Stimulated activated CD4-positive, alpha-beta T cell treated with anti-CD3 and anti-CD28 coated beads, Interleukin-1b, Interleukin-23, amount 100 ng/mL, for 4 hours (primary cell): ENCODE measurements around the gene LKAAEAR1.
"Not testable (repeated sequence)": the region's sequence is repeated elsewhere in the genome, so short reads cannot be mapped to it uniquely, and the experiment has no call there.

Source experiments
- DNase-seq, 2 donors: peaks; one replicate each; pipeline ENCODE4 v3.0.0-alpha.2; 2020; ENCODE audit warnings: low read depth in 2 of 2

Gene LKAAEAR1, protein sequence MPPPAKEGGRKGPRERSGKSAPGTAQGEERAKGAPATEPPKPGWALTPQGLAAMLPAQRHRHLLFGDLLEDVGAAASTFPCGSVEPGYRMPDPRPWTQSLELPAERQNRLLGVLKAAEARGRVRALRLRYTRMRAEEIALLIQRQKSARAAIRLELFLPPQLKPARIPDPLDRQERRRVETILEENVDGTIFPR

DNA sequence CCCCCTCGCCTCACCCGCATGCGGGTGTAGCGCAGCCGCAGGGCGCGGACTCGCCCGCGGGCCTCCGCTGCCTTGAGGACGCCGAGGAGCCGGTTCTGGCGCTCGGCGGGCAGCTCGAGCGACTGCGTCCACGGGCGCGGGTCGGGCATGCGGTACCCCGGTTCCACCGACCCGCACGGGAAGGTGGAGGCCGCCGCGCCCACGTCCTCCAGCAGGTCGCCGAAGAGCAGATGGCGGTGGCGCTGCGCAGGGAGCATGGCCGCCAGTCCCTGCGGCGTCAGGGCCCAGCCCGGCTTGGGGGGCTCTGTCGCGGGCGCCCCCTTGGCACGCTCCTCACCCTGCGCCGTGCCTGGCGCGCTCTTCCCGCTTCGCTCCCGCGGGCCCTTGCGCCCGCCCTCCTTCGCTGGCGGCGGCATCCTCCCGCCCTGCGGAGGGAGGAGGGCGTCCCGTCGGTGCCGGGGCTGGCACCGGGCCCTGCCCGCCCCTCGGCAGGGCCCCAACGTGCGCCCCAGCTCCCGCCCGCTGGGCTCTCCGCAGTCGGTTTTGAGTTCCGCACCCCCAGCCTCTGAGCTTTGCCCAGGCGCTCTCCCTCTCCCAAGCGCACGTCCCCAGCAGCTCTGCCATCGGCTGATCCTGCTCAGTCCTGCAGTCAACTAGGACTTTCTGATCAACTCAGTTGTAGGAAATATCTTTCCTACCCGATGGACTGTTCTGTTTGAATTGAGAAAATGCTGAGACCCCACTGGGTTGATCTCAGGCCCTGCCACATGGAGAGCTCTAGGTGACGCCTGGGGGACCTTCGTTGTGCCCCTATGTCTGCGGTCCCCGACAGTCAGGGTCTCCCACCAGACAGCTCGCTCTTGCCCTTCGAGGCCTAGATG lies at the start of gene LKAAEAR1:
Gene LKAAEAR1, minus strand, starts transcription at position 595 of the 881 bp plus-strand sequence. Its CDS starts 179 bp downstream, at position 416.
- DNase-seq = no peak

DNA sequence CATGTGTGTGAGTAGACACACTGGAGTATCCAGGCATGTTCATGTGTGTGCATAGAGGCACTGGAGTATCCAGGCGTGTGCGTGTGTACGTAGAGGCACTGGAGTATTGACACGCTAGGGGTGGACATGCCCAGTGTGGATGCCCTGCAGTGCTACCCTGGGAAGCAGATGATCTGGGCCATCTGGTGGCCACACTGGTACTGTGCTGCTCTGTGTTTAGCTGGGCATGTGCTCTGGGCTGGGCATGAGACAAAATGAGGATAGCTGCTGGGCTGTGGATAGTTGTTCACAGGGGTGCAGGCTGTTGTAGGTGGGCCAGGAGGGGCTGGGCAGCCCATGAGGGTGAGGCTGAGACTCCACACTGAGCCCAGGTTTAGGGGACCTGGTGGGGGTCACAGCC lies 47.2 kb upstream of the LKAAEAR1 start:
- DNase-seq = no peak

DNA sequence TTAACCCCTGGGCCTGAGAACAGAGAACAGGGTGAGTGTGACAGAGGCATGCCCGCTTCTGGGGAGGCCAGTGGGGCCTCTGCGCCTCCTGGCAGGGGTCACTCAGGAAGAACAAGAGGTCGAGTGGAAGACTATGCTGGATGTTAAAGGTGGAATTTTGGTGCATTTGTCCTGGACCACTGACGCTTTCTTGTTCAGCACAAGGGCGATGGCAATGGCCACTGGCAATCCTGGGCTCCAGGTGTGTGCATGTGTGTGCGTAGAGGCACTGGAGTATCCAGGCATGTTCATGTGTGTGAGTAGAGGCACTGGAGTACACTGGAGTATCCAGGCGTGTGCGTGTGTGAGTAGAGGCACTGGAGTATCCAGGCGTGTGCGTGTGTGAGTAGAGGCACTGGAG lies 46.7 kb upstream of the LKAAEAR1 start:
- no peak for DNase-seq

DNA sequence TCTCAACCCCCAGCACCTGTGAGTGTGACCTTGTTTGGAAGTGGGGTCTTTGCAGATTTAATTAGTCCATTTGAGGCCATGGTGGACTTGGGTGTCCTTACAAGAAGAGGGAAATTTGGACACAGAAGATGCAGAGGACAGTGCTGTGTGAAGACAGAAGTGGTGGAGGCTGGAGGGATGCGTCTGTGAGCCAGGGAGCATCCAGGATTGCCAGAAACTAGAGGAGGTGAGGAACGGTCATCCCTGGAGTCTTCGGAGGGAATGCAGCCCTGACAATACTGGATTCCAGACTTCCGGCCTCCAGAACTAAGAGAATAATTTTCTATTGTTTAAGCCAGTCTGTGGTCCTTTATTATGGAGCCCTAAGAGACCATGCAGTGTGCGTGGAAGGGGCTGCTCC lies 46.1 kb upstream of the LKAAEAR1 start:
- DNase-seq = no peak

DNA sequence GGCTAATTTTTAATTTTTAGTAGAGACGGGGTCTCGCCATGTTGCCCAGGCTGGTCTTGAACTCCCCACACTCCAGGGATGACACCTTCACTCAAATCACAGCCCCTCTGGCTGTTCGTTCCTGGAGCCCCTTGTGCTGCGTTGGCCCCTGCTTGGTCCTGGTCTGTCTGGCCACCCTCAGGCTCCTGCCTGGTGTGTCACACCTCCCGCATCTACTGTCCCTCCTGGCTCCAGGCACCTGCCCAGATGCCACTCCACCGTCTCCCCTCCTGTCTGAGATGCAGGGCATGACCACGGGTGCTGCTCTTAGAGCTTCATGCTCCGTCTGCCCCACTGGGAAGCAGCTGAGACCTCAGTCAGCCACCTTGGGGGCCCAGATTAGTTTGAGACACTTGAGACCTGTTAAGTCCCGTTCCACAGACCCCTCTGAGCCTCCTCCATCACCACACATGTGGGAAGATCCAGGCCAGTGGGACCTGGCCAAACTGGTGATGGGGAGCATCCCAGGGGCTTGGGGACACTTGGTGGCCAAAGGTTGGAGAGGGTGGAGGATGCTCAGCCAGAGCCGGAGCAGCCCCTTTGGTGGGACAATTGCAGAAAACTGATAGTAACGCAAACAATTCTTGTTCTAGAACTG lies 45.1 kb upstream of the LKAAEAR1 start:
- no peak for DNase-seq

DNA sequence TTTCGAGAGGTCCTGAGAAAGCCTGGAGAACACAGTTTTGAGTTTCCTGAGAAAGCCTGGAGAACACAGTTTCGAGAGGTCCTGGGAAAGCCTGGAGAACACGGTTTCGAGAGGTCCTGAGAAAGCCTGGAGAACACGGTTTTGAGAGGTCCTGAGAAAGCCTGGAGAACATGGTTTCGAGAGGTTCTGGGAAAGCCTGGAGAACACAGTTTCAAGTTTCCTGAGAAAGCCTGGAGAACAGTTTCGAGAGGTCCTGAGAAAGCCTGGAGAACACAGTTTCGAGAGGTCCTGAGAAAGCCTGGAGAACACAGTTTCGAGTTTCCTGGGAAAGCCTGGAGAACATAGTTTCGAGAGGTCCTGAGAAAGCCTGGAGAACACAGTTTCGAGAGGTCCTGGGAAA lies 39.3 kb upstream of the LKAAEAR1 start:
- not testable (repeated sequence) for DNase-seq

DNA sequence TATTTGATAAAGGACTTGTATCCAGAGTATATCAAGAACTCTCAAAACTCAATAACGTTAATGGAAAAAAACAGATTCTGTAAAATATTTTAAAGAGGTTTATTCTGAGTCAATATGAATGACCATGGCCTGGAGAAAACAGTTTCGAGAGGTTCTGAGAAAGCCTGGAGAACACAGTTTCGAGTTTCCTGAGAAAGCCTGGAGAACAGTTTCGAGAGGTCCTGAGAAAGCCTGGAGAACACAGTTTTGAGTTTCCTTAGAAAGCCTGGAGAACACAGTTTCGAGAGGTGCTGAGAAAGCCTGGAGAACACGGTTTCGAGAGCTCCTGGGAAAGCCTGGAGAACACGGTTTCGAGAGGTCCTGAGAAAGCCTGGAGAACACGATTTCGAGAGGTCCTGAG lies 38.7 kb upstream of the LKAAEAR1 start:
- not testable (repeated sequence) for DNase-seq

DNA sequence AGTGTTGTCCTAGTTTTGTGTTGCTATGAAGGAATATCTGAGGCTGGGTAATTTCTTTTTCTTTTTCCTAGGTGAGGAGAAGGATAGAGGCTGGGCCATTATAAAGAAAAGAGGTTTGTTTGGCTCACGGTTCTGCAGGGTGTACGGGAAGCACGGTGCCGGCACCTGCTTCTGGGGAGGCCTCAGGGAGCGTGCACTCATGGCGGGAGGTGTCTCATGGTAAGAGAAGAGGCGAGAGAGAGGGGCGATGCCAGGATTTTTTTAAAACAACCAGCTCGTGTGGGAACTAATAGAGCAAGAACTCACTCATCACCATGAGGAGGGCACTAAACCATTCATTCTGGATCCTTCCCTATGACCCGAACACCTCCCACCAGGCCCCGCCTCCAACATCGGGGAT lies 37.4 kb upstream of the LKAAEAR1 start:
- no peak for DNase-seq

DNA sequence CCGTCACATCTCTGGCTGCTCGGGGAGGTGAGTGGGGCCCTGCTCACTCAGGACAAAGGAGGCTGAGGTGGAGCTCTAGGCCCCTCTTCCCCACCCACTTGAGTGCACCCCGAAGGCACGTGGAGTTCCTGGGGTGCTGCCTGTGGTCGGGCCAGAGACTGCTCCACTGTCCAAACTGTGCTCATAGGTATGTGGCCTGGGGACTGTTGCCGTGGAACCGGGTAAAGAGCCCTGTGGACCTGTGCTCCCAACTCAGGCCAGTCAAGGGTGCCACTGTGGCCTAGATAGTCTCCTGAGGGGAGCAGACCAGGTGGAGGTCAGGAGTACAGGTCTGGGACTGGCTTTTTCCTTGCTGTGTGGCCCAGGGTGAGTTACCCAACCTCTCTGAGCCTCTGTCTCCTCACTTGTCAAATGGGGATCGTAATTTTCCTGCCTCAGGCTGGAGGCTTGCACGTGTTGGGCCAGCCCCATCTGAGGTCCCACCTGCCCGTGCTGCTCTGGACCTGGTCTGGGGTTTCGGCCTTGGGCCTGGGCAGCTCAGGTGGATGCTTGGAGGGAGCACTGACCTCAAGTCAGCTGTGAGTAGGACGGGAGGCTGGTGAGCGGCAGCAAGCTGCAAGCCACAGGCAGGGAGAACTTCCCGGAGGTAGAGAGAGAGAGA lies 35.6 kb upstream of the LKAAEAR1 start:
- DNase-seq = no peak

DNA sequence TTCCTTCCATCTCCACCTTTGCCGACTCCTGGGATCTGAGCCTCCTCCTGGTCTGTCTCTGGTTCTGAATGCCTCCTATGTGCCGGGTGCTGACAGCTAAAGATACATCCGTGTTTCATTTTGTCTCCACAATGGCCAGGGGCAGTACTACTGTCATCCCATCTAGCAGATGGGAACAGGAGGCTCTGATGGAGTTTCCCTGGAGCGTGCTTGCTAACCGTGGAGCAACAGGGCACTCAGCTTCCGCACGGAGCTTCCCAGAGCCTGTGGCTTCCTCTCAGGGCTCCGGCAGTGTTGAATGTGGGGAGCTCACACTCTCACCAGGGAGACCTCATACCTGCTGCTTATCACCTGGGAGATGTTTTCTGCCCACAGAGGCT lies 35.1 kb upstream of the LKAAEAR1 start:
- DNase-seq = no peak

DNA sequence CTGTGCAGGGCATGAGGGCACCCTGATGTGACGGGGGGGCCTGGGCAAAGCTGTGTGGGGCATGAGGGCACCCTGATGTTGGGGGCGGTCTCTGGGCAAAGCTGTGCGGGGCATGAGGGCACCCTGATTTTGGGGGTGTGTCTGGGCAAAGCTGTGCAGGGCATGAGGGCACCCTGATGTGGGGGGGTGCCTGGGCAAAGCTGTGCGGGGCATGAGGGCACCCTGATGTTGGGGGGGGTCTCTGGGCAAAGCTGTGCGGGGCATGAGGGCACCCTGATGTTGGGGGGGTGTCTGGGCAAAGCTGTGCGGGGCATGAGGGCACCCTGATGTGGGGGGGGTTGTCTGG lies 33.2 kb upstream of the LKAAEAR1 start:
- not testable (repeated sequence) for DNase-seq

DNA sequence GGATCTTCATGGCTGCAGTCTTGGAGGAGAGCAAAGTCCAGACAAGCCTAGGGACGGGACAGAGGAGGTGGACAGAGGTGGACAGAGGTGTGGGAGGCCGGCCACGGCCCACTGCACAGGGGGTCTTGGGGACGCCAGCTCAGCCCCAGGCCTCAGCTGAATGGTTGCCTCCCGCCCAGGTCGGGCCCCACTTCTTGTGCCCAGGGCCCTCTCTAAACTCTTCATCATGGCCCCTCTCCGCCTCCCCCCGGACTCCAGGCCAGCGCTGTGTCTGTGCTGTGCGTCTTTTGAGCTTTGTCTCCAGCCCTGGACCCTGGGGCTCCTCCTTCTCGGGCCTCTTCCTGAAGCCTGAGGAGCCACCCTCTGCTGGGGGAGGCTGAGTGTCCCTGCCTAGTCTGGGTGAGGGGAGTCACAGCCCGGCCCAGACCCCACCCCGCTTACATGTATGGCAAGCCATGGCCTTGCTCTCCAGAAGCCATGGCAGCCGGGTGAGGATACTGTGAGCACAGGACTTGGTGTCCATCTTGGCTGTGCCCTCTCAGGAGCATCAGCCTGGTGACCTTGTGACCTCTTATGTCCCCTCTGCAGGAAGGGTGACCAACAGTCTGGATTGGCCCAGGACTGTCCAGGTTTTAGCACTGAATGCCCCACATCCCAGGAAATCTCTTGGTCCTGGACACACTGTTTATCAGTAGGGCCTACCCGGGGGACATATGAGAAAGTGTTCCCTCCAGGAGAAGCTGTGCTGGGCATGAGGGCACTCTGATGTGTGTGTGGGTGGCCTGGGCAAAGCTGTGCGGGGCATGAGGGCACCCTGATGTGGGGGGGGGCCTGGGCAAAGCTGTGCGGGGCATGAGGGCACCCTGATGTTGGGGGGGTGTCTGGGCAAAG lies 32.6 kb upstream of the LKAAEAR1 start:
- no peak for DNase-seq

DNA sequence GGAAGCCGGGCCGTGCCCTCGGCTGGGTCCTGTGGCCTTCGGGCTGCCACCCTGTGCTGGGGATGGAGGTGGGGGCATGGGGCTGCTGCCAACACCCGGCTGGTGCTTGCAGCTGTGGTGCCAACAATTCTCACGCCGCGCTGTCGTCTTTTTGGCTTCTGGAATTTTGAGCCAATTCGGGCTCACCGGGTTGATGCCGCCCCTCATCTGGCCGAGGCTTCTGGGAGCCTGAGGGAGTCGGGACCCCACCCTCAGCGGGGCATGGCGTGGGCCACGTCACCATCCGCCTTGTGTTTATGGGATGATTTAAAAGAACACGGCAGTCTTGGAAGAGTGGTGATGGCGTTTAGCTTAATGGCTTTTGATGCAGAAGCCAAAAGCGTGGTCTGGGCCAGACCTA lies 31.8 kb upstream of the LKAAEAR1 start:
- DNase-seq = no peak

DNA sequence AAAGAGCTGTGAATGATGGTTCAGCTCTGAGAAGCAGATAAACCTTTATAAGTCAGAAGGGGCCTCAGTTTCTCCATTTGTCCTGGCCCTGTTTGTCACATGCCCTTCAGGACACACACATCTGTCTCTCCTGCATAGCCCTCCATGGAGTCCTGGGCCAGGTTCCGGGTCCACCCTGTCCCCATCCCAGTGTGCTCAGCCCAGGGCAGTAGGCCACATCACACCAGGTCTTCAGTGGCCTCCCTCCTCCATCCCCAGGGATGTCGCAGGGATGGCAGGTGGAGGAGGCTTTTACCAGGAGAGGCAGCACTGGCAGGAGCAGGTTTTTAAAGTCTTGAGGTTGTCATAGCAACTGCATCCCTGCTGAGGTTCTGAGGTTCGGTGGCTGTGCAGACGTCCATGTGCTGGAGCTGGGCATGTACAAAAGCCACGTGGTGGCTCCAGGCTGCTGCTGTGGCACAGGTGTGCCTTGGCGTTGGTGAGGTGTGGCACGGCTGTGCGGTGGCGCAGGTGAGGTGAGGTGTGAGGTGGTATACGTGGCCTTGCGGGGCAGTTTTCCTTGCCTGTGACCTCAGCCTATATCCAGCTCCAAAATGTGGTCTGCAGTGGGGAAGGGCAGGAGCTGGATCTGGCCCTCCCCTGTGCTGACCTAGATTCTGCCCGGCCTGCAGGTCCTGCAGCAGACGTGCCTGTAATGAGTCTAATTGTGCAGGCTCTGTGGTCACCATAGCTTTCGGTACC lies 31.1 kb upstream of the LKAAEAR1 start:
- DNase-seq = no peak

DNA sequence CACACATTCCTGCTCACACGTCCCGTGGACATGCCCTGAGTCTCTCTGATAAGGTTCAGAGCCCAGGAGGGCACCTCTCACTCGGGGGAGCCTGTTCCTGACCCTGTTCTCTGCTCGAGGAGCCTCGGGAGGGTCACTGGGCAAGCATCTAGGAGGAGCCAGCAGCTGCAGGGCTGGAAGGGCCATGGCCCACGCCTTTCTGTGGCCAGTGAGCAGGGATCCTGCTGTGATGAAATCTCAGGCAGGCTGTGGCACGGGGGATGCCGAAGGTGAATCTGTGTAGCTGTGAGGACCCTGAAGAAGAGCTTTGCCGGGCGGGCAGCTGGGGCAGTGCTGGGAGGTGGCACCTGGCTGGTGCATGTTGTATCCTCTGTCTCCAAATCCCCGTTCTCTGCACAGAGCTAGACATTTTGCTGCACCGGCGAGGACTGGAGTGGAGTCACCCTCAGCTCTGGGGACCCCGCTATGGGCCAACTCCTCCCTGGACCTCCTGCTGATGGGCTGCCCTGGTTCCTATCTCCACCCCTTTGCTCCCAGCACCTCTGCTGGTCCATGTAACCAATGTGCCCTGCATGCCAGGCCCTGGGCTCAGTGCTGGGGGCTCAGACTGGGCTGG lies 30.3 kb upstream of the LKAAEAR1 start:
- no peak for DNase-seq

DNA sequence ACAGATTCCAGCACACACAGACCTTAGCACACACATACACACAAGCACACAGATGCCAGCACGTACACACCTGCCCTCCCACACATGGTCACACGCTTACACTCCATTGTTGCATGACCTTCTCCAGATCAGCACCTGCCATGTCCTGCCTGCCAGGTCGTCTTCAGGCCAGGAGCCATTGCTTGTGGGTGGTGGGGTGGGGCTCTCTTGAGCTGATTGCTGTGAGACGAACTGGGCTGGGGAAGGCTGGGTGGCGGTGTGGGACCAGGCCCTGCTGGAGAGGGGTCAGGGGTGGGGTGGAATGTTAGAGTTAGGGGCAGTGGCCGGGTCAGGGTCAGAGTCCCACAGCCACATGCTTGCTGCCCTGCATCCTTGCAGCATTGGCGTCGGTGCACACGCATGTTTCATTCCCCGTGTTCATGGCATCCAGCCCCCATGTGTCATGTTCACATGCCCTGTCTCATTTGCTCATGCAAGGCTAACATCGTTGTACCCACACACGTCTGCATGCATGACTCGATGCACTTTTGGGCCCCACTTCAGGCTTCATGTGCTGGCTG lies 29.7 kb upstream of the LKAAEAR1 start:
- no peak for DNase-seq

DNA sequence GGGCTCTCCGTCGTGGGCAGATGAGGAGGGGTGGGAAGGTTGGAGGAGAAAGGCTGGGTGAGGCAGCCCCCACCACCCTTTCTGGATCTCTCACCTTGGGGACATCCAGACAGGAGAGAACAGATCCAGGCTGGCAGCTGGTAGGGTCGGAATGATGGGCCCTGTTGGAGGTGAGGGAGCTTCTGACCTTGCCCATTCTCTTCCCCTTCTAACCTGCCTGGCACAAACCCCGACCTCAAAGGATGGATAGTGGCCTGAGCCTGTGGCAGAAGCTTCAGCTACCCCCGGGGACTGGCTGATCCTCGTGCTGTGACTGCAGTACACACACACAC lies 29.2 kb upstream of the LKAAEAR1 start:
- no peak for DNase-seq

DNA sequence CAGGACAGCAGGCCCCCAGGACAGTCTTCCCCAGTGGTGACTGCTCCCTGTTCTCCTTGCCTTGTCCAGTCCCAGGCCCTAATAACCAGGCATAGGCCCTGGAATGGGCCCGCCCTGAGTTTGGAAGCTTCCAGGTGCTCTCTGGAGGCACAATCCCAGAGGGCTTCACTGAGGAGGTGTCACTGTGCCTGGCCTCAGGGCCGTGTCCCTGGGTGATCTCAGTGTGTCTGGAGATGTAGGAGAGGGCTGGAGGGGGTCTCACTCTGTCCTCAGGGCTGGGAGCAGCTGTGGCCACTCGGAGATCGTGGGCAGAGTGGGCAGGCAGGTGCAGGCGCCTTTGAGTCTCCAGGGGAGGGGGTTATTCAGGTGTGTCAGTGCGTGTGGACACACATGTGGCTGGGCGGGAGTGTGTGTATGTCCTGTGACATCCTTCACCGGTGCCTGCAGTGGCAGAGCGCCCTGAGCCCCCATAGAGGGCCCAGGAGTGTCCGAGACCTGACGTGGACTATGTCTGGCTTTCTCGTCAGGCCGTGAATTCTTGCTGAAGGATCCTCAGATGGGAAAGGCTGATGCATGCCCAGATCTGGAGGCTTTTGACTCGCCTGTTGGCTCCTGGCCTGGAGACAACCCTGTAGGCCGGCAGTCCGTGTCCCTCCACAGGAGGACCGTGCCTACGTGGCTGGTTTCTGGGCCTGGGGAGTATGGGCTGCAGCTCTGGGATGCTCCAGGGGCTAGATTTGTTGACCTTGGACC lies 28.7 kb upstream of the LKAAEAR1 start:
- no peak for DNase-seq
